Stomach (tissue), 4 donors: ENCODE measurements around the gene TPCN2.

ENCODE experiments used
- CTCF ChIP-seq, 7 experiments: fragments of 450-650 bp in 4 of 7; fragments of 200-600 bp in 3 of 7; sonication (generic) in 3 of 7; IDR thresholded peaks; one replicate each; pipeline ENCODE4 v1.5.1; 2016 to 2019; ENCODE audit warnings: antibody characterized with exemption in 7 of 7, control low read depth in 2 of 7, mild to moderate bottlenecking in 1 of 7
- EP300 ChIP-seq: sonication (generic); formaldehyde crosslinking; IDR thresholded peaks from one replicate; pipeline ENCODE4 v1.6.1; 2017; ENCODE audit warnings: antibody characterized with exemption
- POLR2AphosphoS5 ChIP-seq, 3 donors: sonication (generic); formaldehyde crosslinking; IDR thresholded peaks; one replicate each; pipeline ENCODE4 v1.6.1; 2016; ENCODE audit warnings: antibody characterized with exemption in 3 of 3

- TF ChIP-seq CTCF (IDR thresholded peaks at IDR 0.05): no peak
- no peak for TF ChIP-seq EP300
- no peak for TF ChIP-seq POLR2AphosphoS5 (IDR thresholded peaks at IDR 0.05)
Measured at GRCh38 chr11:69101792-69102695, 53.3 kb downstream of the TPCN2 start.
